Tibial artery (tissue), 4 donors: Measurements from ENCODE around the gene GAPDHS.

Experiments
- DNase-seq, 2 donors: peaks; one replicate each; pipeline ENCODE4 v3.0.0-alpha.2; 2019
- H3K27ac ChIP-seq, 2 donors: fragments of 200-600 bp; sonication (generic) in 1 of 2; 1 replicate in 1 of 2; 2 replicates in 1 of 2; pipeline ENCODE4 v1.5.1; 2018 to 2019; ENCODE audit warnings: mild to moderate bottlenecking in 1 of 2
- H3K27me3 ChIP-seq, 2 donors: fragments of 200-600 bp; sonication (generic) in 1 of 2; one replicate each; pipeline versions ENCODE4 v1.5.1 to v1.6.0; 2016 to 2019
- H3K36me3 ChIP-seq, 3 donors: fragments of 200-600 bp; sonication (generic) in 2 of 3; one replicate each; pipeline ENCODE4 v1.5.1; 2016 to 2019; ENCODE audit warnings: mild to moderate bottlenecking in 2 of 3
- H3K4me1 ChIP-seq, 4 donors: fragments of 200-600 bp; sonication (generic) in 2 of 4; 1 replicate in 3 of 4; 2 replicates in 1 of 4; pipeline ENCODE4 v1.5.1; 2016 to 2019
- H3K4me3 ChIP-seq, 2 donors: fragments of 200-600 bp; sonication (generic) in 1 of 2; 1 replicate in 1 of 2; 2 replicates in 1 of 2; pipeline ENCODE4 v1.5.1; 2018 to 2019; ENCODE audit warnings: mild to moderate bottlenecking in 2 of 2
- H3K9me3 ChIP-seq, 3 donors: fragments of 200-600 bp; sonication (generic) in 1 of 3; one replicate each; pipeline ENCODE4 v1.5.1; 2016 to 2019
- intact Hi-C: fragments of 100-400 bp; cut with DNase I; formaldehyde crosslinking; loops from one replicate; pipeline ENCODE4 v1.15.0; 2023; ENCODE audit warnings: low total_unique reads
- TF ChIP-seq, protein P1 (sequence below), 2 experiments: fragments of 200-600 bp in 1 of 2; fragments of 450-650 bp in 1 of 2; IDR thresholded peaks; one replicate each; pipeline ENCODE4 v1.5.1; 2017 to 2019; ENCODE audit warnings: antibody characterized with exemption in 2 of 2, mild to moderate bottlenecking in 1 of 2, moderate library complexity in 1 of 2

Gene GAPDHS

DNA sequence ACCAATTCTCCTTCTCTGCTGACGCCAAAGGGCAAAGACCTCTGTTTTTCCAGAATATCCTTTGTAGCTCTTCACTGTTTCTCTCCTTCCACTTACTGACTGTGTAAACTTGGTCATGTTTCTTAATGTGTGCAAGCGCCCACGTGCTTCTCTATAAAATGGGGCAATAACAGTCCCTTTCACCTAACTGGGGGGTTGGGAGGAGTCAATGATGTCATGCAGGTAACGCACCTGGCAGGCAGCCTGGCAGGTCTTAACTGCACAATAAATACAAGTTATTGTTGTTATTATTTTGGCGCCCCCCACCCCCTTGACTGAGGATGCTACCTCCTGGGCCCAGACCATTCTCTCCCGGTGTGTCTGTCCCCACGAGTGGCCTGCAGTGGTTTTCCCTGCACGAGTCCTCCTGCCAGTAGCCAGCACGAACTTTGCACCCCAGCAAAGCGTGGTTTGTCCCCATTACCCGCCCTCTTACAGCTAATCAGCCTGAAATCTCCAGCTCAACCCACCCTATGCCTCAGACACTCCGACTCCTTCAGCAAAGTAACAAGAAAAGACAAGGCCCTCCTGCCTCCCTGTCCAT is 10.4 kb upstream of the GAPDHS start:
- Histone ChIP-seq H3K4me1 (no peaks in the 10 kb centered on the region), H3K9me3 (no peaks in the 10 kb centered on the region), H3K36me3 (no peaks in the 10 kb centered on the region), H3K27me3 (peaks cover 0 to 56% of the 10 kb centered on the region in 2 donors), H3K4me3 (no peak overlapping the region), H3K27ac (no peak overlapping the region)
- no peak for DNase-seq
- TF ChIP-seq, protein P1, sequence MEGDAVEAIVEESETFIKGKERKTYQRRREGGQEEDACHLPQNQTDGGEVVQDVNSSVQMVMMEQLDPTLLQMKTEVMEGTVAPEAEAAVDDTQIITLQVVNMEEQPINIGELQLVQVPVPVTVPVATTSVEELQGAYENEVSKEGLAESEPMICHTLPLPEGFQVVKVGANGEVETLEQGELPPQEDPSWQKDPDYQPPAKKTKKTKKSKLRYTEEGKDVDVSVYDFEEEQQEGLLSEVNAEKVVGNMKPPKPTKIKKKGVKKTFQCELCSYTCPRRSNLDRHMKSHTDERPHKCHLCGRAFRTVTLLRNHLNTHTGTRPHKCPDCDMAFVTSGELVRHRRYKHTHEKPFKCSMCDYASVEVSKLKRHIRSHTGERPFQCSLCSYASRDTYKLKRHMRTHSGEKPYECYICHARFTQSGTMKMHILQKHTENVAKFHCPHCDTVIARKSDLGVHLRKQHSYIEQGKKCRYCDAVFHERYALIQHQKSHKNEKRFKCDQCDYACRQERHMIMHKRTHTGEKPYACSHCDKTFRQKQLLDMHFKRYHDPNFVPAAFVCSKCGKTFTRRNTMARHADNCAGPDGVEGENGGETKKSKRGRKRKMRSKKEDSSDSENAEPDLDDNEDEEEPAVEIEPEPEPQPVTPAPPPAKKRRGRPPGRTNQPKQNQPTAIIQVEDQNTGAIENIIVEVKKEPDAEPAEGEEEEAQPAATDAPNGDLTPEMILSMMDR (IDR thresholded peaks at IDR 0.05) = no peak
- intact Hi-C loops = no loop called here

DNA sequence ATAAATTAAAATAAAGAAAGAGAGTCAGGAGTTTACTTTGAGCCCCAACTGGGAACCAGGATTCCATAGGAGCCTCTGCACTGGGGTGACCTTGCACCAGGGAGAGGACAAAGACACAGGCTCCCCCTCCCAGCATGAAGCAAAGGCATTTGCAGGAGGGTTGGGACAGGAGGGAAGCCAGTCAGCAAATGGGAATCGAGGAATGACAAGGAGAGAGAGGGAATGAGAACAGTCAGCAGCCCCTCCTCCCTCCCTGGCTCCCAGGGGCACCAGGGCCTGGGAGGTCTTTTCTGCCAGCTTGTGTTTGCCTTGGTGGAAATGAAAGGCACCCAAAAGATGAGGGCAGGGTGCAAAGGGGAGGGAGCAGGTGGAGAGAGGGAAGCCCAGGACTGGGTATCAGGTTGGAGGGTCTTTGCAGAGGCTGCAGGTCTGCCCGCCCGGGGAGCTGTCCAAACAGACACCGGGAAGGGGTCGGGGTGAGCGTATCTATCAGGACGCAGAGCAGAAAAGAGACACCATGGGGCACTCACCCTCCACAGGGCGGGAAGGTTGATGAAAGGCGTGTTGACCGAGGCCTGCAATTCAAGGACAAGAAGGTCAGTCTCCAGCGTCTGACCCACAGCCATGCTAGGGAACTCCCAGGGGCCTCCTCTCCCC is 8.9 kb upstream of the GAPDHS start:
- intact Hi-C loops = no loop called here
- Histone ChIP-seq H3K4me1 (no peaks in the 10 kb centered on the region), H3K27me3 (peaks cover 0 to 63% of the 10 kb centered on the region in 2 donors), H3K36me3 (no peaks in the 10 kb centered on the region), H3K9me3 (no peaks in the 10 kb centered on the region), H3K4me3 (no peak overlapping the region), H3K27ac (no peak overlapping the region)
- no peak for DNase-seq
- TF ChIP-seq, protein P1 (IDR thresholded peaks at IDR 0.05) = no peak

DNA sequence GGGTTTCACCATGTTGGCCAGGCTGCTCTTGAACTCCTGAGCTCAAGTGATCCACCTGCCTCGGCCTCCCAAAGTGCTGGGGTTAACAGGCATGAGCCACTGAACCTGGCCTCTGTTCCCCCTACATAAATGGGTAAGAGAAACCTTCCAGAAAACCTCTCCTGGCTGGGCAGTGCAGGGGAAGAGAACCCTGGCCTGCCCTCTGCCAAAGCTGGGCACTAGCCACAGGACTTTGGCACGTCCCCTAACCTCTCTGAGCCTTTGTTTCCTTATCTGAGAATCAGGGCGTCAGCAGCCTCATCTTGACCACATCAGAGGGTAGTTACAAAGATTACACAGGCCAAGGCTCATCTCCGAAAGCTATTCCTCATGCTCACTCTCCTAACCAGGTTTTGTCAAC is 7.4 kb upstream of the GAPDHS start:
- H3K4me1 ChIP-seq = no peaks in the 10 kb centered on the region
- peaks cover 0 to 75% of the 10 kb centered on the region in 2 donors for H3K27me3 ChIP-seq
- H3K27ac ChIP-seq = no peak overlapping the region
- intact Hi-C loops = no loop called here
- no peak overlapping the region for H3K4me3 ChIP-seq
- no peaks in the 10 kb centered on the region for H3K36me3 ChIP-seq
- no peak for DNase-seq
- TF ChIP-seq, protein P1 (IDR thresholded peaks at IDR 0.05) = no peak
- no peaks in the 10 kb centered on the region for H3K9me3 ChIP-seq

DNA sequence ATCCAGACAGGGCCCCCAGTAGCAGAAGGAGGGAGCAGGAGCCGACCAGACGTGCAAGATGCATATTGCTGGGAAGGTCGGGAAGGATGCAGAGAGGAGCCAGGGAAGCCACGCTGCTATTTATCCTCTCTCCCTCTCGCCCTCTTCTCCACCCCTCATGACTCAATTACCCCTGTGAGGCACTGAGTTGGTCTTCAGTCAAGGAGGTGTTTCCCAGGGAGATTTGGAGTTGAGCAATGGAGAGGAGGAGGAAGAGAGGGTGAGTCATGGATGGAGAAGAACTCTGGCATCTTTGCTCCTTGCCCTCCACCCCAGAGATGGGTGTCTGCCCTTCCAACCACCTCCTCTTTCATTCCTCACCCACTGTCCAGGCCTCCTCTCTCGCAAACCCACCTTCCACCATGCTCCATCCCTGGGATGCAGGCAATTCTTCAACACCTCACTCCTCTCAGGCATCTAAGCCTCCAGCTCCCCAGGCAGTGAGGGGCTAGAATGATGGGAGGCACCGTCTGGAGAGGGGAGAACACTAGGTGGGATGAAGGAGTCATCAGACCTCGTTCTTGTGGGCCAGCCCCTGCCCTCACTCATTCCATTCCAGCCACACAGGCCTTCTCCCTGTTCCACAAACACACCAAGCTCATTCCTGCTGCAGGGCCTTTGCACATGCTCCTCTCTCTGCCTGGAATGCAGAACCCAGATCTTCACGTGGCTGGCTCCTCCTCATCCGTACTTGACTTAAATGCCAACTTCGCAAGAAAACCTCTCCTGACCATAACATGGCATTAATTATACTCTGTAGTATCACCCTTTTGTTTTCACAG is 4.8 kb upstream of the GAPDHS start, which contains the start of gene SBSN:
TSS of gene SBSN (minus strand) at position 94 of the 821 bp plus-strand sequence. CDS start at position 64, 30 bp downstream.
- H3K4me1 ChIP-seq = peaks cover 0 to 2% (median 0%) of the 10 kb centered on the region in 4 donors
- intact Hi-C loops = no loop called here
- no peak within 1 kb of the TSS for H3K4me3 ChIP-seq
- peaks cover 0 to 96% of the 10 kb centered on the region in 2 donors for H3K27me3 ChIP-seq
- no peaks in the 10 kb centered on the region for H3K36me3 ChIP-seq
- H3K9me3 ChIP-seq = no peaks in the 10 kb centered on the region
- no peak for DNase-seq
- H3K27ac ChIP-seq = no peak within 1 kb of the TSS
- TF ChIP-seq, protein P1 (IDR thresholded peaks at IDR 0.05) = no peak

DNA sequence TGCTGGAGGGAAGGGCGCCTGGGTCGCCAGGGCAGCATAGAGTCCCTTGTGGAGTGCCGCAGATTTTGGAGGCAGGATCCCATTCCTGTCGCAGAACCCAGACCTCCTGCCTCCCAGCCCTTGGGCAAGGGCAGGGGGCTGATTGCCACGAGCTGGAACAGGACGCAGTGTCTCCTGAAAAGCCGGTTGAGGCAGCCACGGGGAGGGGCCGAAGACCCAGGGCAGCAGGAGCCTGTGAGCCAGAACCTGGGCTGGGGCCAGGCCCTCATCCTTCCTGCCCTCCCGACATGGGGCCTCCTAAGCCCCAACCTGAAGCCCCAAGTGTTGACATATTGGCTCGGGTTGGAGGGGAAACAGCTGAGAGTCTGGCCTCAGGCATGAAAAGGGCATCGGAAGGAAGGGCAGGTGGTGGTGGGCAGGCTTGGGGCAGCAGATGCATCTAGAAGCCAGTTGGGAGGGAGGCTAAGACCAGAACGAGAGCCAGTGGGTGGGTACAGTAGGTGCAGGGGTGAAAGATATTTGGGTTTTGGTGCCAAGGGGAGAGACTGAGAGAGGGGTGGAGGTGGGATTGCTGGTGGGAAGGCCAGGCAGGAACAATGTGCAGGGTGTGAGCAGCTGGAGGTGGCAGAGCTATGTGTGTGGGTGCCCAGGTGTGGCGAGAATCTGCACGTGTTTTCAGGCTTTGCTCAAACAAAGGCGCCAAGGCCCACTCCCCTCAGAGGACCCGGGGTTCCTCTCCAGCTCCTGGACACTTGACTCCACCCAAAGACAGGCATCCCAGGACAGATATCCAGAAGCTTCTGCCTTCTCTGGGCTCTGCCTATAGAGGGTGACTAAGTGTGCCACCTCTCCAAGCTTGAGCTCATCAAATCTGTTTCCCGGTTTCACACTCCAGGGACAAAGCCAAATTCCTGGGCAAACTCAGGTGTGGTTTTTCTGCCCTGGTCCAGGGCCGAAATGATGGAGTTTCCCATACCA is 3.7 kb upstream of the GAPDHS start:
- Histone ChIP-seq H3K9me3 (no peaks in the 10 kb centered on the region), H3K36me3 (no peaks in the 10 kb centered on the region), H3K4me3 (no peak overlapping the region), H3K27me3 (peaks cover 0 to 97% of the 10 kb centered on the region in 2 donors), H3K27ac (no peak overlapping the region), H3K4me1 (peaks cover 0 to 8% (median 0%) of the 10 kb centered on the region in 4 donors)
- TF ChIP-seq, protein P1 (IDR thresholded peaks at IDR 0.05) = no peak
- intact Hi-C loops = no loop called here
- DNase-seq = no peak
